ENCODE measurements around the gene SIL1.

The SIL1 gene

DNA sequence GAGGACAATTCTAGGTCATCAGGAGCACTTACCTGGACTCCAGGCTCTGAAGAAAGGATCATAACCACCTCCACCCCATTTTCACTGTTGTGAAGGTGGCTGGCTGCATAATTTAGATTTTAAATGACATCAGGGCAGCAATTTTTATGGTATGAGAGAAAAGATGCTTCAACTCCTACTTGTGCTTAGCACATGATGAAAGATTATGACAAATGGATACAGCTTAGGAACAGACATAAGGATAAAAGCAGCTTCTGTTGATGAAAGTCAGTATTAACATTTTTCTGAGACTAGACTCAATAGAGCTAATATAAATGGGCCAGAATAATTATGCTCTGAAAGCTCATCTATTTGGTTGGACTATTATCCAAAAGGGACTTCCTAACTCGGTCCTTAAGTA lies 72.2 kb downstream of the SIL1 start:
- TF ChIP-seq, protein P1, sequence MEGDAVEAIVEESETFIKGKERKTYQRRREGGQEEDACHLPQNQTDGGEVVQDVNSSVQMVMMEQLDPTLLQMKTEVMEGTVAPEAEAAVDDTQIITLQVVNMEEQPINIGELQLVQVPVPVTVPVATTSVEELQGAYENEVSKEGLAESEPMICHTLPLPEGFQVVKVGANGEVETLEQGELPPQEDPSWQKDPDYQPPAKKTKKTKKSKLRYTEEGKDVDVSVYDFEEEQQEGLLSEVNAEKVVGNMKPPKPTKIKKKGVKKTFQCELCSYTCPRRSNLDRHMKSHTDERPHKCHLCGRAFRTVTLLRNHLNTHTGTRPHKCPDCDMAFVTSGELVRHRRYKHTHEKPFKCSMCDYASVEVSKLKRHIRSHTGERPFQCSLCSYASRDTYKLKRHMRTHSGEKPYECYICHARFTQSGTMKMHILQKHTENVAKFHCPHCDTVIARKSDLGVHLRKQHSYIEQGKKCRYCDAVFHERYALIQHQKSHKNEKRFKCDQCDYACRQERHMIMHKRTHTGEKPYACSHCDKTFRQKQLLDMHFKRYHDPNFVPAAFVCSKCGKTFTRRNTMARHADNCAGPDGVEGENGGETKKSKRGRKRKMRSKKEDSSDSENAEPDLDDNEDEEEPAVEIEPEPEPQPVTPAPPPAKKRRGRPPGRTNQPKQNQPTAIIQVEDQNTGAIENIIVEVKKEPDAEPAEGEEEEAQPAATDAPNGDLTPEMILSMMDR (IDR thresholded peaks at IDR 0.05; ENCODE audit: low read depth, low read length, poor library complexity, severe bottlenecking): no peak
- no peak for TF ChIP-seq EZH2phosphoT487 (IDR thresholded peaks at IDR 0.05; ENCODE audit: borderline replicate concordance, low read length)
- Histone ChIP-seq H3K9me3 (ENCODE audit: control insufficient read depth, insufficient read depth, low read length) (no peaks in the 10 kb centered on the region), H3K79me2 (ENCODE audit: control insufficient read depth, low read length) (no peaks in the 10 kb centered on the region), H4K20me1 (ENCODE audit: control insufficient read depth, insufficient read depth, low read depth, low read length) (no peaks in the 10 kb centered on the region), H3K4me1 (ENCODE audit: control insufficient read depth, low read length) (peaks cover 6% of the 10 kb centered on the region), H3K36me3 (ENCODE audit: control insufficient read depth, low read length) (no peaks in the 10 kb centered on the region), H3K4me3 (ENCODE audit: low read length) (no peak overlapping the region), H3K27ac (ENCODE audit: low read depth, low read length) (no peak overlapping the region), H3K9me2 (replicated peaks; ENCODE audit: control insufficient read depth, low read length) (no peaks in the 10 kb centered on the region), H3K27me3 (ENCODE audit: control insufficient read depth, low read length) (no peaks in the 10 kb centered on the region), H3K4me2 (ENCODE audit: low read length) (no peak overlapping the region), H3F3A (ENCODE audit: control insufficient read depth, insufficient read depth) (no peaks in the 10 kb centered on the region)

DNA sequence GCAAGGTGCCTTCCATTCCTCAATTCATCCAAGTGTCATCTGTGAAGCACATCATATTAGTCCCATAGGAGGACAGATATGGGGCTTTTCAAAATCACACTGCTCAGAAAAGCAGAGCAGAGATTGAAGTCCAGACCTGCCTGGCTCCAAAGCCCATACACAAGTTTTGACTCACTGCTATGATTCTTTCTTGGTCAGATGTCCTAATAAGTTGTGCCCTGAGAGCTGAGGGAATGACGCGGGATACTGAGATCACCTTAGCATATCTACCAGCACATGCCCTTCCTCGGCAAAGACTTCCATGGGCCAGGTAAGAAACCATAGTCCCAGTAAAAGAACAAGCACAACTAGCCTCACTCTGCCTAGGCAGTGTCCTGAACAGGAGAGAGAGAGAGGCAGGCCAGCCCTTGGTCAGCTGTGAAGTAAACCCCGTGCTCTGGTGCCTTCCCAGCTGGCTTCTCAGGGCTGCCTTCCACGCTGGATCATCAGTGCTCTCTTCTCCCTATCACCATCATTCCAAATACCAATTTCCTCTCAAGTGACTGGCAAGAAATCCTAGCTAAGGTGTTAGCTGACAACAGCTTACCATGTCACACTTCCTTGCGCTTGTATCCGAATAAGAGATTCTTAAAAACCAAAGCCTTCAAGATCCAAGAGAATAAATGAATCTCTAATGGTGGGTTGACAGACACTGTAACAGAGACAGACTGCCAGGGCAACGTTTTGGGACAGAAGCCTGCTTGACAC lies 73.2 kb downstream of the SIL1 start:
- H4K20me1 ChIP-seq (ENCODE audit: control insufficient read depth, insufficient read depth, low read depth, low read length): no peaks in the 10 kb centered on the region
- no peak overlapping the region for H3K4me2 ChIP-seq (ENCODE audit: low read length)
- no peaks in the 10 kb centered on the region; the same call in 1 of the 2 replicates for H3K4me1 ChIP-seq (ENCODE audit: control insufficient read depth, low read length)
- no peaks in the 10 kb centered on the region for H3K9me2 ChIP-seq (replicated peaks; ENCODE audit: control insufficient read depth, low read length)
- no peak for TF ChIP-seq EZH2phosphoT487 (IDR thresholded peaks at IDR 0.05; ENCODE audit: borderline replicate concordance, low read length)
- TF ChIP-seq, protein P1 (IDR thresholded peaks at IDR 0.05; ENCODE audit: low read depth, low read length, poor library complexity, severe bottlenecking): no peak
- H3F3A ChIP-seq (ENCODE audit: control insufficient read depth, insufficient read depth): no peaks in the 10 kb centered on the region
- no peak overlapping the region for H3K27ac ChIP-seq (ENCODE audit: low read depth, low read length)
- H3K27me3 ChIP-seq (ENCODE audit: control insufficient read depth, low read length): no peaks in the 10 kb centered on the region
- H3K79me2 ChIP-seq (ENCODE audit: control insufficient read depth, low read length): no peaks in the 10 kb centered on the region
- no peak overlapping the region for H3K4me3 ChIP-seq (ENCODE audit: low read length)
- H3K9me3 ChIP-seq (ENCODE audit: control insufficient read depth, insufficient read depth, low read length): no peaks in the 10 kb centered on the region
- no peaks in the 10 kb centered on the region for H3K36me3 ChIP-seq (ENCODE audit: control insufficient read depth, low read length)

DNA sequence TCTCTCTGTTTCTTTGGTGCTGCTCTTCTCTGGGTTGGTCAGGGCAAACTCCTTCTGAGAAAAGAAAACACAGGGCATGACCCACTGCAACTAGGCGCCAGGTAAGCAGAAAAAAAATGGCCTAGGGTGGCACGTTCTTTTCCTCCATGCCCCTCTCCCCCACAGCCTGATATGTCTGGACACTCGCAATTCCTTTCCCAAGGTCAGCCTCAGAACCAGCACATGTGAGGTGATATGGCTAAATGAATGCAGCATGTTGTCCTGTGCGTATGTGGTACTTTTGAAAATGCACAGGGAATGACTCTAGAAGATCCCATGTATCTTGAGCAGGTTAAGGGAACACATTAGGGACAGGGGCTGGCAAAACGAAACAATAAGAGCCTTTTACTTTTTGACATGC lies 77.0 kb downstream of the SIL1 start:
- H3F3A ChIP-seq (ENCODE audit: control insufficient read depth, insufficient read depth): no peaks in the 10 kb centered on the region
- no peaks in the 10 kb centered on the region for H4K20me1 ChIP-seq (ENCODE audit: control insufficient read depth, insufficient read depth, low read depth, low read length)
- H3K4me1 ChIP-seq (ENCODE audit: control insufficient read depth, low read length): no peaks in the 10 kb centered on the region
- H3K36me3 ChIP-seq (ENCODE audit: control insufficient read depth, low read length): 0 out of 2 replicates have a peak, but pooled peaks cover 2% of the 10 kb centered on the region
- no peaks in the 10 kb centered on the region for H3K79me2 ChIP-seq (ENCODE audit: control insufficient read depth, low read length)
- no peaks in the 10 kb centered on the region for H3K27me3 ChIP-seq (ENCODE audit: control insufficient read depth, low read length)
- no peaks in the 10 kb centered on the region for H3K9me3 ChIP-seq (ENCODE audit: control insufficient read depth, insufficient read depth, low read length)
- TF ChIP-seq, protein P1 (IDR thresholded peaks at IDR 0.05; ENCODE audit: low read depth, low read length, poor library complexity, severe bottlenecking): no peak
- TF ChIP-seq EZH2phosphoT487 (IDR thresholded peaks at IDR 0.05; ENCODE audit: borderline replicate concordance, low read length): no peak
- H3K27ac ChIP-seq (ENCODE audit: low read depth, low read length): no peak overlapping the region
- H3K9me2 ChIP-seq (replicated peaks; ENCODE audit: control insufficient read depth, low read length): no peaks in the 10 kb centered on the region
- no peak overlapping the region for H3K4me3 ChIP-seq (ENCODE audit: low read length)
- no peak overlapping the region for H3K4me2 ChIP-seq (ENCODE audit: low read length)
